Lower leg skin (tissue), 3 donors: ENCODE data around the gene ADAM22.

Experiments used
- POLR2A ChIP-seq, 2 donors: fragments of 450-650 bp; IDR thresholded peaks; one replicate each; pipeline ENCODE4 v1.6.1; 2016 to 2017; ENCODE audit warnings: antibody characterized with exemption in 2 of 2, mild to moderate bottlenecking in 1 of 2, moderate library complexity in 1 of 2
- TF ChIP-seq, protein P1 (sequence below), 3 donors: fragments of 450-650 bp; IDR thresholded peaks; one replicate each; pipeline ENCODE4 v1.5.1; 2016; ENCODE audit warnings: antibody characterized with exemption in 3 of 3, mild to moderate bottlenecking in 3 of 3, moderate library complexity in 2 of 3

DNA sequence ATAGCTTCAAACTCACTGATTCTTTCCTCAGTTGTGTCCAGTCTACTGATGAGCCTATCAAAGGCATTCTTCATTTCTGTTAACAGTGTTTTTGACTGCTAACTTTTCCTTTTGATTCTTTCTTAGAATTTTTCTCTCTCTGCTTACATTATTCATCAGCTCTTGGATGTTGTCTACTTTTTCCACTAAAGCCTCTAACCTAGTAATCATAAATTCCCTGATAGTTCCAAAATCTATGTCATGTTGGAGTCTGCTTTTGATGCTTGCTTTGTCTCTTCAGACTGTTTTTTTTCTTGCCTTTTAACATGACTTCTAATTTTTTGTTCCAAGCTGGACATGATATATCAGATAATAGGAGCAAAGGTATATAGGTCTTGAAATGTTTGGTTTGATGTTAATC is 78.0 kb downstream of the ADAM22 start:
- TF ChIP-seq, protein P1, sequence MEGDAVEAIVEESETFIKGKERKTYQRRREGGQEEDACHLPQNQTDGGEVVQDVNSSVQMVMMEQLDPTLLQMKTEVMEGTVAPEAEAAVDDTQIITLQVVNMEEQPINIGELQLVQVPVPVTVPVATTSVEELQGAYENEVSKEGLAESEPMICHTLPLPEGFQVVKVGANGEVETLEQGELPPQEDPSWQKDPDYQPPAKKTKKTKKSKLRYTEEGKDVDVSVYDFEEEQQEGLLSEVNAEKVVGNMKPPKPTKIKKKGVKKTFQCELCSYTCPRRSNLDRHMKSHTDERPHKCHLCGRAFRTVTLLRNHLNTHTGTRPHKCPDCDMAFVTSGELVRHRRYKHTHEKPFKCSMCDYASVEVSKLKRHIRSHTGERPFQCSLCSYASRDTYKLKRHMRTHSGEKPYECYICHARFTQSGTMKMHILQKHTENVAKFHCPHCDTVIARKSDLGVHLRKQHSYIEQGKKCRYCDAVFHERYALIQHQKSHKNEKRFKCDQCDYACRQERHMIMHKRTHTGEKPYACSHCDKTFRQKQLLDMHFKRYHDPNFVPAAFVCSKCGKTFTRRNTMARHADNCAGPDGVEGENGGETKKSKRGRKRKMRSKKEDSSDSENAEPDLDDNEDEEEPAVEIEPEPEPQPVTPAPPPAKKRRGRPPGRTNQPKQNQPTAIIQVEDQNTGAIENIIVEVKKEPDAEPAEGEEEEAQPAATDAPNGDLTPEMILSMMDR (IDR thresholded peaks at IDR 0.05), result no peak
- no peak for TF ChIP-seq POLR2A (IDR thresholded peaks at IDR 0.05)
